Adrenal gland (tissue), 12 donors: Measurements from ENCODE around the gene ANKZF1. TPM values are rescaled to one million over a fixed set of nuclear protein-coding genes. Genes with fewer than 3 reads are reported as not detected.
A peak's percentile ranks its signal among the peaks of the same experiment; 100 is the strongest.

Experiments used
- DNase-seq, 7 donors: peaks; one replicate each; pipeline ENCODE4 v3.0.0-alpha.2; 2019 to 2020
- H3K27ac ChIP-seq, 5 donors: fragments of 200-600 bp; sonication (generic) in 4 of 5; 1 replicate in 3 of 5; 2 replicates in 2 of 5; pipeline versions ENCODE4 v1.5.1 to v1.8.0; 2016 to 2020; ENCODE audit warnings: mild to moderate bottlenecking in 1 of 5
- H3K27me3 ChIP-seq: fragments of 200-600 bp; 2 replicates; pipeline ENCODE4 v1.8.0; 2021
- H3K36me3 ChIP-seq, 2 donors: fragments of 200-600 bp; replicated peaks in 1 of 2; 1 replicate in 1 of 2; 2 replicates in 1 of 2; pipeline versions ENCODE4 v1.5.1 to v1.8.0; 2018 to 2022
- H3K4me1 ChIP-seq, 2 donors: fragments of 200-600 bp; replicated peaks in 1 of 2; 1 replicate in 1 of 2; 2 replicates in 1 of 2; pipeline versions ENCODE4 v1.5.1 to v1.8.0; 2018 to 2021
- H3K4me3 ChIP-seq, 4 donors: fragments of 200-600 bp; sonication (generic) in 3 of 4; one replicate each; pipeline ENCODE4 v1.5.1; 2016 to 2018
- H3K9me3 ChIP-seq, 3 donors: fragments of 200-600 bp; sonication (generic) in 1 of 3; replicated peaks in 1 of 3; 1 replicate in 2 of 3; 2 replicates in 1 of 3; pipeline versions ENCODE4 v1.5.1 to v1.8.0; 2016 to 2021
- POLR2A ChIP-seq, 2 donors: fragments of 450-650 bp; IDR thresholded peaks; one replicate each; pipeline ENCODE4 v1.6.1; 2017; ENCODE audit warnings: antibody characterized with exemption in 2 of 2, mild to moderate bottlenecking in 2 of 2, moderate library complexity in 1 of 2
- WGBS, 4 donors: extraction: QIAGEN DNeasy Blood & Tissue Kit in 2 of 4; methylation state at CpG; one replicate each; pipeline versions ENCODE4 v1.1.5 to v1.1.7; 2013 to 2017; 5-methylcytosine and 5-hydroxymethylcytosine counted together
- intact Hi-C, 2 donors: fragments of 100-400 bp; cut with DNase I; formaldehyde crosslinking; loops; one replicate each; pipeline versions ENCODE4 v1.14.1 to v1.15.0; 2022 to 2023
- polyA plus RNA-seq, 3 donors: library from polyadenylated mRNA; stranded (reverse); fragments of 200-250 nt in 2 of 3; fragments of 350-450 nt in 1 of 3; fragmentation: Illumina TruSeq in 1 of 3; extraction: RNeasy Lipid Tissue Mini Kit (QIAGEN cat#74804) in 1 of 3; gene quantifications; one replicate each; pipeline ENCODE4 v1.2.3, GENCODE V29; 2013 to 2014
- total RNA-seq, 9 donors: library from RNA; depleted of rRNA in 4 of 9; stranded (reverse); fragments of >200 nt in 4 of 9; fragments of 120-200 nt in 1 of 9; fragmentation: NEBNext Ultra II Directional in 1 of 9; extraction: Animal tissue kit (Norgen Biotek cat#: 25700) in 1 of 9; gene quantifications; one replicate each; pipeline versions ENCODE4 v1.1.0 to v1.2.4, GENCODE V29; 2013 to 2023
- TF ChIP-seq, protein P1 (sequence below), 6 experiments: fragments of 450-650 bp in 4 of 6; fragments of 200-600 bp in 2 of 6; sonication (generic) in 1 of 6; IDR thresholded peaks; 1 replicate in 5 of 6; 2 replicates in 1 of 6; pipeline versions ENCODE4 v1.5.1 to v1.8.0; 2016 to 2021; ENCODE audit warnings: antibody characterized with exemption in 6 of 6, mild to moderate bottlenecking in 2 of 6, moderate library complexity in 1 of 6
- donor health status: healthy with polysubstance abuse.
- donor health status: Bipolar disorder and iron deficiency.
- donor health status: DM: yes; HTN: yes; CAD: no.
- donor health status: DM: no; HTN: no; CAD: no.
- donor health status: DM: no; HTN: no; CAD: no.
- donor health status: DM: yes; HTN: yes; CAD: no.

ANKZF1 gene
- total and polyA plus RNA-seq, 12 donors, result 11.5 to 93.1 (median 37.6) TPM

DNA sequence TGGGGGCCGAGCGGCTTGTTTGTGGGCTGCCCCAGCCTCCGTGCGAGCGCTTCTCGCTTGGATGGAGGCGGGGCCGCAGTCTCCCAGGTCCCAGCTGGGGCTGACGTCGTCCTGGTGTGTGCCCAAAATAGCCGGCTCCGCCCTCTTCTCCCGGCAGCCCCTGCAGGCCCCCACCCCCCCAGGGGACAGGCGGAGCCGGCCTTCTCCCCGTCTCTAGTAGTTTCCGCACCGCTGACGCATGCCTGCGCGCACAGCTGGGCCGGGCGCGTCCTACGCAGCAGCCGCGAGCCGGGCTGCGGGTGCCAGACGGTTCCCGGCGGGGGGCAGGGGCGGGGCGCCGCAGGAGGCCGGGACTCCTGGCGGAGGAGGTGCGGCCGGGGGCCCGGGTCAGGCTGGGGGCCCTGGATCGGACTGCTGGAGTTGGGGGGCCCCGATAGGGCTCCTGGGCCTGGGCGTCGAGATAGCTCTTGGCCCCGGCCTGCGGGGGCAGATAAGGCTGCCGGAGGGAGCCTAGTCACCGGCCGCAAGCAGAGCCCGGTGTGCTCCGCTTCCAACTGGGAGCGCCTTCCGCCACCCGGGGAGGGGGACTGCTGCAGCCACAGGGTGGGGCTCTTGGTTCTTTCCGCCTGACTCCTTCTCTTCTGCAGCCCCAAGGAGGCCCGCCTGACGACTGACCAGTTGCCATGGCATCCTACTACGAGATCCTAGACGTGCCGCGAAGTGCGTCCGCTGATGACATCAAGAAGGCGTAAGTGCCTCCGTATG is 49.7 kb downstream of the ANKZF1 start, which contains the start of gene DNAJB2:
DNAJB2 (plus strand) TSS at position 216 of the 765 bp plus-strand sequence; CDS start at position 684, 468 bp downstream.
- intact Hi-C loops, result no loop called here
- 0 to 1% (median 0%) methylated on average over 14 to 65 of the region's 65 CpGs for WGBS, 4 donors

DNA sequence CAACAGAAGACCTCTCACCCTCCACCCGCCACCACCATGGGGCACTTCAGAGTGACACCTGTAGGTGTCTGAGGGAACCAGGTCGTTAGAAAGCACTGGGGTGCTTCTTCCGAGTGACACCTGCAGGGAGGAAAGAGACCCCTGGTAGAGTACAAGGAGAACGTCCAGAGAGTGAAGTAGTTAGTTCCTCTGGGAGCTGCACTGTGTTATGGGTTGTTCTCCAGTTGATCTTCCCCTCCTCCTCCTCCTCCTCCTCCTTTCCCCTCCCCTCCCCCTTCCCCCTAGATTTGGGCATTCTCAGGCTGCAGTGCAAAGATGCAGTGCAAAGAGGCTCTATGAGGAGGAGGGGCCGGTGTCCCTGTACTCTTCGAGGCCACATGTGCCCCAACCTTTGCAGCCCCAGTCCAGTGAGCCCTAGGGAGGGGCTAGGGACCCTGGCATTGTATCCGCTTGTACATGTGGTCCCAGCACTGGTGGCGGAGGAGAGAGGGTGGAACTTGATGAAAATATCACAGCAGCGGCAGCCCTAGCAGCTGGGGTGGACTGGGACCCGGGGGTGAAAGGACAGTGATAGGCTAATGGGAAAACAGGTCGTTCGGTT is 50.4 kb downstream of the ANKZF1 start:
- DNase-seq, result peak in 2 of 7 donors; percentile 29 to 52
- H3K27me3 ChIP-seq, result no peaks in the 10 kb centered on the region
- H3K4me1 ChIP-seq, result peaks cover 14 to 25% of the 10 kb centered on the region in 2 donors
- no peaks in the 10 kb centered on the region for H3K9me3 ChIP-seq
- WGBS, 4 donors, result 36 to 44% (median 39%) methylated on average over 11 to 12 of the region's 12 CpGs
- intact Hi-C loops, result no loop called here
- TF ChIP-seq, protein P1, sequence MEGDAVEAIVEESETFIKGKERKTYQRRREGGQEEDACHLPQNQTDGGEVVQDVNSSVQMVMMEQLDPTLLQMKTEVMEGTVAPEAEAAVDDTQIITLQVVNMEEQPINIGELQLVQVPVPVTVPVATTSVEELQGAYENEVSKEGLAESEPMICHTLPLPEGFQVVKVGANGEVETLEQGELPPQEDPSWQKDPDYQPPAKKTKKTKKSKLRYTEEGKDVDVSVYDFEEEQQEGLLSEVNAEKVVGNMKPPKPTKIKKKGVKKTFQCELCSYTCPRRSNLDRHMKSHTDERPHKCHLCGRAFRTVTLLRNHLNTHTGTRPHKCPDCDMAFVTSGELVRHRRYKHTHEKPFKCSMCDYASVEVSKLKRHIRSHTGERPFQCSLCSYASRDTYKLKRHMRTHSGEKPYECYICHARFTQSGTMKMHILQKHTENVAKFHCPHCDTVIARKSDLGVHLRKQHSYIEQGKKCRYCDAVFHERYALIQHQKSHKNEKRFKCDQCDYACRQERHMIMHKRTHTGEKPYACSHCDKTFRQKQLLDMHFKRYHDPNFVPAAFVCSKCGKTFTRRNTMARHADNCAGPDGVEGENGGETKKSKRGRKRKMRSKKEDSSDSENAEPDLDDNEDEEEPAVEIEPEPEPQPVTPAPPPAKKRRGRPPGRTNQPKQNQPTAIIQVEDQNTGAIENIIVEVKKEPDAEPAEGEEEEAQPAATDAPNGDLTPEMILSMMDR (IDR thresholded peaks at IDR 0.05), result peak in 2 of 6 experiments; percentile 16 to 29
- TF ChIP-seq POLR2A (IDR thresholded peaks at IDR 0.05), result no peak
- H3K36me3 ChIP-seq, result peaks cover 0 to 46% of the 10 kb centered on the region in 2 donors
- H3K27ac ChIP-seq, result peak overlapping the region; percentile 88 to 99 (median 95)
- H3K4me3 ChIP-seq, result peak overlapping the region; percentile 9 to 72 (median 60)

More for the DNA sequence above, 49.7 kb downstream of the ANKZF1 start, which contains the start of gene DNAJB2:
- peak within 1 kb of the TSS; percentile 9 to 72 (median 60) for H3K4me3 ChIP-seq
- TF ChIP-seq POLR2A (IDR thresholded peaks at IDR 0.05), result peak; percentile 94 to 97
- TF ChIP-seq, protein P1 (IDR thresholded peaks at IDR 0.05), result no peak
- peak; percentile 99 to 100 (median 99) for DNase-seq
- no peaks in the 10 kb centered on the region for H3K27me3 ChIP-seq
- H3K9me3 ChIP-seq, result no peaks in the 10 kb centered on the region
- peaks cover 14 to 26% of the 10 kb centered on the region in 2 donors for H3K4me1 ChIP-seq
- H3K36me3 ChIP-seq, result peaks cover 0 to 39% of the 10 kb centered on the region in 2 donors
- H3K27ac ChIP-seq, result peak within 1 kb of the TSS; percentile 92 to 99 (median 95)

DNA sequence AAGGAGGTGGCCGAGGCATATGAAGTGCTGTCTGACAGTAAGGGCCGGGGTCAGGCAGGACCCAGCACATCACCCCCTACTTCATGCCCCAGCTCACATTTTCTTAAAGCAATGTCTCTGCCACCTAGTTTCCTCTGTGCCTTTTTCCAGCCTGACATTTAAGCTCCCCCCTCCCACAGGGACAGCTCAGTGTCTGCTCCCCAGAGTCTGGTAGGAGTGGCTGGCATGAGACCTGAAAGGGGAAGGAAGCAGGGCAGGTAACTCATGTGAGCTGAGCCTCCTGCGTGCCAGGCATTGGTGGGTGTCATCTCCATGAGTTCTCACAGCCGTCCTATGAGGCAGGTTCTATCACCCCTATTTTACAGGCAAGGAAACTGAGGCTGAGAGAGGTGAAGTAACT is 51.0 kb downstream of the ANKZF1 start:
- TF ChIP-seq, protein P1 (IDR thresholded peaks at IDR 0.05), result no peak
- TF ChIP-seq POLR2A (IDR thresholded peaks at IDR 0.05), result no peak
- Histone ChIP-seq H3K9me3 (no peaks in the 10 kb centered on the region), H3K4me3 (no peak overlapping the region), H3K27me3 (no peaks in the 10 kb centered on the region), H3K27ac (peak overlapping the region in 3 of 5 donors; percentile 94 to 99 (median 99)), H3K36me3 (peaks cover 0 to 50% of the 10 kb centered on the region in 2 donors), H3K4me1 (peaks cover 14 to 32% of the 10 kb centered on the region in 2 donors)
- no peak for DNase-seq
- 92 to 96% (median 94%) methylated on average over 4 of the region's 4 CpGs for WGBS, 4 donors
- intact Hi-C loops, result no loop called here

DNA sequence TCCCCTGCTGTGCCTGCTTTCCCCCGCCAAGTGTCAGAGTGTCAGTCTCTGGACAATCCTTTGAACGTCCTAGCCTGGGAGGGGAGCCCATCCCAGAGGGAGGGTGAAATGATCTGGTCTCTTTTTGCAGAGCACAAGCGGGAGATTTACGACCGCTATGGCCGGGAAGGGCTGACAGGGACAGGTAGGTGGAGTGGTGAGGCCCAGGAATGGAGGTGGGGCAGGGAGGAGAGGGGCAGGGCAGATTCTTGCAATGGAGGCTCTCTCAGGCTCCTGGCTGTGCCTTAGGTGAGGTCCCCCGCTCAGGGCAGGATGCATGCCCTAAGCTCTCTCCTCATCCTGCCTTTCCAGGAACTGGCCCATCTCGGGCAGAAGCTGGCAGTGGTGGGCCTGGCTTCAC is 52.0 kb downstream of the ANKZF1 start:
- DNase-seq, result no peak
- H3K4me1 ChIP-seq, result peaks cover 14 to 33% of the 10 kb centered on the region in 2 donors
- peak overlapping the region in 1 of 5 donors; percentile 99 for H3K27ac ChIP-seq
- H3K36me3 ChIP-seq, result peaks cover 0 to 53% of the 10 kb centered on the region in 2 donors
- H3K9me3 ChIP-seq, result no peaks in the 10 kb centered on the region
- WGBS, 4 donors, result 81 to 84% (median 83%) methylated on average over 7 to 8 of the region's 8 CpGs
- no peaks in the 10 kb centered on the region for H3K27me3 ChIP-seq
- intact Hi-C loops, result no loop called here
- H3K4me3 ChIP-seq, result no peak overlapping the region
- TF ChIP-seq POLR2A (IDR thresholded peaks at IDR 0.05), result no peak
- TF ChIP-seq, protein P1 (IDR thresholded peaks at IDR 0.05), result no peak
